ENCODE measurements around the gene CCDC57.

DNA sequence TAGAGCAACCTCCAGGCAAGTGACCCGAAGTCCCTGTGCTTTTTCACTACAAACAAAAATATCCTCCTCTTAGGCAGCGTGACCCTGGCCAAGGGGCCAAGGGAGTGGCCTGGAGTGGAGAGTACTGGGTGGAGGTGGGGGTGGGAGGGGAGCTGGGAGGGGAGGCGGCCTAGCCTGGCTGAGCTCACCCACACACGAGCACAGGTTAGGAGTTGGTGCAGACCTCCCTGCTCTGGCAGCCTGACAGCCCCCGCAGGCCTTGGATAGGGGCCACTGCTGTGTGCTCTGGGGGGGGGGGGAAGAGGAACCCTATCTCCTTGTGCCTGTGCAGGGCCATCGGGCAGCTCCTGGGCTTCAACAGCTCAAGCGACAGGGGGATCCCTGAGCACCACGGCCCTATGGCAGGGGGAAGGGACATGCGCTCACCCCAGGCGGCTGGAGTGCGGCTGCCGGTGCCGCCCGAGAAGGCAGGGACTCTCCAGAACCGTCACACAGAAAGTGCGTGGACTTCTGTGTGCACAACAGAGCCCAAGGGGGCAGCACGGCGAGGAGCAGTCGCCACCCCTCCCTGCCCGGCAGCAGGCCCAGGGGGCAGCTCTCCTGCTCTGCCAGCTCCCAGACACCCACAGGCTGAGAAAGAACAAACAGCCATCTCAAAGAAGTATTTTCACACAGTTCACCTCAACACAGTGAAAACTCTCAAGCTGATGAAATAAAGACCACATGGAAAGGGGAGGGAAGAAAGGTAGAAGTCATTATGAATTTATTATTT is 29.5 kb upstream of the CCDC57 start:
- TF ChIP-seq, protein P1, sequence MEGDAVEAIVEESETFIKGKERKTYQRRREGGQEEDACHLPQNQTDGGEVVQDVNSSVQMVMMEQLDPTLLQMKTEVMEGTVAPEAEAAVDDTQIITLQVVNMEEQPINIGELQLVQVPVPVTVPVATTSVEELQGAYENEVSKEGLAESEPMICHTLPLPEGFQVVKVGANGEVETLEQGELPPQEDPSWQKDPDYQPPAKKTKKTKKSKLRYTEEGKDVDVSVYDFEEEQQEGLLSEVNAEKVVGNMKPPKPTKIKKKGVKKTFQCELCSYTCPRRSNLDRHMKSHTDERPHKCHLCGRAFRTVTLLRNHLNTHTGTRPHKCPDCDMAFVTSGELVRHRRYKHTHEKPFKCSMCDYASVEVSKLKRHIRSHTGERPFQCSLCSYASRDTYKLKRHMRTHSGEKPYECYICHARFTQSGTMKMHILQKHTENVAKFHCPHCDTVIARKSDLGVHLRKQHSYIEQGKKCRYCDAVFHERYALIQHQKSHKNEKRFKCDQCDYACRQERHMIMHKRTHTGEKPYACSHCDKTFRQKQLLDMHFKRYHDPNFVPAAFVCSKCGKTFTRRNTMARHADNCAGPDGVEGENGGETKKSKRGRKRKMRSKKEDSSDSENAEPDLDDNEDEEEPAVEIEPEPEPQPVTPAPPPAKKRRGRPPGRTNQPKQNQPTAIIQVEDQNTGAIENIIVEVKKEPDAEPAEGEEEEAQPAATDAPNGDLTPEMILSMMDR (IDR thresholded peaks at IDR 0.05 in 8 of 11, conservative IDR thresholded peaks at IDR 0.05 in 3 of 11), result no peak
- TF ChIP-seq POLR2A (IDR thresholded peaks at IDR 0.05), result no peak
